Transverse colon (tissue), 4 donors: ENCODE data around the gene TNPO1. TPM values are rescaled to one million over a fixed set of nuclear protein-coding genes. Genes with fewer than 3 reads are reported as not detected.

Experiments used
- DNase-seq: peaks from one replicate; pipeline ENCODE4 v3.0.0-alpha.2; 2019
- H3K27ac ChIP-seq, 4 donors: fragments of 200-600 bp; sonication (generic); 2 replicates each; pipeline ENCODE4 v1.5.1; 2016 to 2018; ENCODE audit warnings: inconsistent platforms in 4 of 4
- H3K27me3 ChIP-seq: fragments of 200-600 bp; sonication (generic); 2 replicates; pipeline ENCODE4 v1.5.1; 2017; ENCODE audit warnings: inconsistent platforms
- H3K36me3 ChIP-seq, 4 donors: fragments of 200-600 bp; sonication (generic); 2 replicates each; pipeline ENCODE4 v1.5.1; 2017 to 2019; ENCODE audit warnings: inconsistent platforms in 4 of 4
- H3K4me1 ChIP-seq, 4 donors: fragments of 200-600 bp; sonication (generic); 2 replicates each; pipeline ENCODE4 v1.5.1; 2017 to 2020; ENCODE audit warnings: inconsistent platforms in 4 of 4
- H3K4me3 ChIP-seq, 4 donors: fragments of 200-600 bp; sonication (generic); 1 replicate in 1 of 4; 2 replicates in 3 of 4; pipeline versions ENCODE4 v1.5.1 to v1.6.1; 2017 to 2019; ENCODE audit warnings: inconsistent platforms in 4 of 4
- H3K9me3 ChIP-seq, 2 donors: fragments of 200-600 bp; sonication (generic); 2 replicates each; pipeline ENCODE4 v1.5.1; 2017 to 2019; ENCODE audit warnings: inconsistent platforms in 2 of 2
- EP300 ChIP-seq: sonication (generic); formaldehyde crosslinking; IDR thresholded peaks from one replicate; pipeline ENCODE4 v1.6.1; 2017; ENCODE audit warnings: antibody characterized with exemption, low read depth
- POLR2A ChIP-seq: fragments of 450-650 bp; IDR thresholded peaks from one replicate; pipeline ENCODE4 v1.6.1; 2016; ENCODE audit warnings: antibody characterized with exemption, mild to moderate bottlenecking, moderate library complexity
- POLR2AphosphoS5 ChIP-seq, 3 donors: sonication (generic); formaldehyde crosslinking; IDR thresholded peaks; one replicate each; pipeline ENCODE4 v1.6.1; 2016; ENCODE audit warnings: antibody characterized with exemption in 3 of 3
- WGBS, 2 donors: methylation state at CpG; one replicate each; pipeline ENCODE4 v1.1.5; 2018; ENCODE audit warnings: low coverage in 1 of 2; 5-methylcytosine and 5-hydroxymethylcytosine counted together
- in situ Hi-C, 4 donors: fragments of 200-750 bp; cut with MboI; loops; one replicate each; pipeline versions ENCODE4 v1.15.0 to v1.15.1; 2017; ENCODE audit warnings: low sequenced_read_pairs in 3 of 4, low pct_ligation_motif_present in 1 of 4, low pct_unique_long_range_greater_than_20kb in 1 of 4
- intact Hi-C: fragments of 100-400 bp; cut with DNase I; formaldehyde crosslinking; loops from one replicate; pipeline ENCODE4 v1.15.1; 2023; ENCODE audit warnings: low total_unique reads
- total RNA-seq, 4 donors: library from RNA; depleted of rRNA; stranded (reverse); fragments of >200 nt; gene quantifications; one replicate each; pipeline ENCODE4 v1.1.0, GENCODE V29; 2016
- TF ChIP-seq, protein P1 (sequence below), 5 experiments: fragments of 200-600 bp in 3 of 5; fragments of 450-650 bp in 2 of 5; sonication (generic) in 3 of 5; IDR thresholded peaks; 1 replicate in 2 of 5; 2 replicates in 3 of 5; pipeline ENCODE4 v1.5.1; 2016 to 2017; ENCODE audit warnings: antibody characterized with exemption in 5 of 5, inconsistent platforms in 3 of 5, mild to moderate bottlenecking in 2 of 5, moderate library complexity in 1 of 5

The TNPO1 gene
- total RNA-seq, 4 donors from 2014 or later = 30.3 to 391 (median 102) TPM

DNA sequence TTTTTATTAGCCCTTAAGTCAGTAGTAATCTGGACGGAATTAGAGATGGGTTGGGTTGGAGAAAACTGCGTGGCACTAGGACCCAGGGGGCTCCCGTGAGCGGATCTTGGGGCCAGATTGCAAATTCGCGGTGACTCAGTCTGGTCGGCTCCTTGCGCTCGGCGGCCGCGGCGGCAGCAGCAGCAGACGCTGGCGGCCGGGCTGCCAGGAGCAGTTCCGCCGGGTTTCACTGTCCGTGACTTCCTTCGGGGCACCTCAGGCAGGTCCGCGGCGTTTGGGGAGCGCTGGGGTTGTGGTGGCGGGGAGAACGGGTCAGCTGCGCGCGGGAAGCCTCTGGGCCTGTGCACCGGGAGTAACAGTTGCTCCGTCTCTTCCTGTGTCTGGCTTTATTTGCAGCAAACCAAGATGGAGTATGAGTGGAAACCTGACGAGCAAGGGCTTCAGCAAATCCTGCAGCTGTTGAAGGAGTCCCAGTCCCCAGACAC, 31.6 kb downstream of the TNPO1 start:
- Histone ChIP-seq H3K9me3 (no peaks in the 10 kb centered on the region), H3K27ac (peak overlapping the region; percentile 87 to 99 (median 94)), H3K36me3 (peaks cover 0 to under 1% (median 0%) of the 10 kb centered on the region in 4 donors), H3K4me3 (peak overlapping the region; percentile 68 to 91 (median 86)), H3K4me1 (peaks cover 9 to 56% (median 38%) of the 10 kb centered on the region in 4 donors), H3K27me3 (no peaks in the 10 kb centered on the region)
- TF ChIP-seq POLR2A = peak; percentile 95
- TF ChIP-seq, protein P1, sequence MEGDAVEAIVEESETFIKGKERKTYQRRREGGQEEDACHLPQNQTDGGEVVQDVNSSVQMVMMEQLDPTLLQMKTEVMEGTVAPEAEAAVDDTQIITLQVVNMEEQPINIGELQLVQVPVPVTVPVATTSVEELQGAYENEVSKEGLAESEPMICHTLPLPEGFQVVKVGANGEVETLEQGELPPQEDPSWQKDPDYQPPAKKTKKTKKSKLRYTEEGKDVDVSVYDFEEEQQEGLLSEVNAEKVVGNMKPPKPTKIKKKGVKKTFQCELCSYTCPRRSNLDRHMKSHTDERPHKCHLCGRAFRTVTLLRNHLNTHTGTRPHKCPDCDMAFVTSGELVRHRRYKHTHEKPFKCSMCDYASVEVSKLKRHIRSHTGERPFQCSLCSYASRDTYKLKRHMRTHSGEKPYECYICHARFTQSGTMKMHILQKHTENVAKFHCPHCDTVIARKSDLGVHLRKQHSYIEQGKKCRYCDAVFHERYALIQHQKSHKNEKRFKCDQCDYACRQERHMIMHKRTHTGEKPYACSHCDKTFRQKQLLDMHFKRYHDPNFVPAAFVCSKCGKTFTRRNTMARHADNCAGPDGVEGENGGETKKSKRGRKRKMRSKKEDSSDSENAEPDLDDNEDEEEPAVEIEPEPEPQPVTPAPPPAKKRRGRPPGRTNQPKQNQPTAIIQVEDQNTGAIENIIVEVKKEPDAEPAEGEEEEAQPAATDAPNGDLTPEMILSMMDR (IDR thresholded peaks at IDR 0.05) = peak in 2 of 5 experiments; percentile 34 to 39
- TF ChIP-seq EP300 = no peak
- TF ChIP-seq POLR2AphosphoS5 (IDR thresholded peaks at IDR 0.05) = peak; percentile 96 to 98 (median 98)
- DNase-seq = peak; percentile 93
- WGBS, 2 donors = 0% methylated on average over 32 of the region's 32 CpGs; no CpG with 5 or more reads in 1 of the 2 donors
- in situ Hi-C loops (loop anchor here in 1 of 4 donors (25.0 kb wide), 1 partner anchor 236 kb away; no protein-coding TSS in a partner anchor), intact Hi-C loops (no loop called here)

DNA sequence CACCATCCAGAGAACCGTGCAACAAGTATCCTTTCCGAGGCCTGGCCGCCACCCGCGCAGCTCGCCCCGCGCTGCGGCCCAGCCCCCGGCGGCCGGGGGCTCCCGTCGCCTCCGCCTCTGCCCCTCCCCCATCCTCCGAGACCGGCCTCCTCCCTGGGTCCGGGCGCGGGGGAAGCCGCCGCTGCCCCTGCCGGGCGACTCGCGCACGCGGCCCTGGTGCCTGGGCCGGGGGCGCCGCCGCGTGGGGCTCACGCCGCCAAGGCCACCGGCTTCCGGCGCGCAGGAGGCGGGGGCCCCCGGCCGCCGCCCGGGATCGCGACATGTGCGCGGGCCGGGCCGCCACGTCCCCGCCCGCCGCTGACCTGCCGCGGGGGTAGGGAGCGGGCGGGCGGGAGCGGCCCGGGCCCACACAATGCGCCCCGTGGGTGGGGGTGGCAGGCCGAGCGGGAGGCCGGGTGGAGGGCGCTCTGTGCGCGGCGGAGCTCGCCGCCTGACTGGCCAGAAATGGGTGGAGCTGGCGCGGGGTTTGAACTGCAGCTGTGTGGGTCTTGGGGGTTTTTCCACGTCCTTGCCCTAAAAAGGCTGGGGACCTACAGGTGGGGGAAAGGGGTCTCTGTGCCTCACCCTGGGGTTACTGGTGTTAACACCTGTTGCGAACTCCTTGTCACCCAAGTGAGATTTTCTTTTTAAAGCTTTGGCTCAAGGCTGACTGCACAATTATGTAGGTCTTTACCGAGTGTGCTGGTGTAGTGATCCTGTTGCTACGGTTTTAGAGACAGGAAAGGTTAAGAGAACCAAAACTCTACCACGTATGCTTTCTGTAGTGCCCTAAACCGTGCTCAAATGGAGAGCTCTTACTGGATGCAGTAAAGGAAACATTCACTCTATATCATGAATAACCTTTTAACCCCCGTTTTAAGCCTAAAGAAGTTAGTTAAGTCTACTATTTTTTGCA, 32.3 kb downstream of the TNPO1 start:
- H3K27ac ChIP-seq = peak overlapping the region; percentile 87 to 99 (median 94)
- H3K9me3 ChIP-seq = no peaks in the 10 kb centered on the region
- peaks cover 9 to 59% (median 41%) of the 10 kb centered on the region in 4 donors for H3K4me1 ChIP-seq
- peak; percentile 57 for DNase-seq
- H3K36me3 ChIP-seq = peaks cover 0 to 4% (median 0%) of the 10 kb centered on the region in 4 donors
- no peaks in the 10 kb centered on the region for H3K27me3 ChIP-seq
- H3K4me3 ChIP-seq = peak overlapping the region; percentile 68 to 91 (median 86)
- WGBS, 2 donors = 0 to 1% methylated on average over 4 to 51 of the region's 81 CpGs
- in situ Hi-C loops = loop anchor here in 1 of 4 donors (25.0 kb wide), 1 partner anchor 236 kb away; no protein-coding TSS in a partner anchor
- TF ChIP-seq EP300 (no peak), POLR2A (no peak), POLR2AphosphoS5 (IDR thresholded peaks at IDR 0.05) (no peak)
- TF ChIP-seq, protein P1 (IDR thresholded peaks at IDR 0.05) = no peak
- intact Hi-C loops = no loop called here

DNA sequence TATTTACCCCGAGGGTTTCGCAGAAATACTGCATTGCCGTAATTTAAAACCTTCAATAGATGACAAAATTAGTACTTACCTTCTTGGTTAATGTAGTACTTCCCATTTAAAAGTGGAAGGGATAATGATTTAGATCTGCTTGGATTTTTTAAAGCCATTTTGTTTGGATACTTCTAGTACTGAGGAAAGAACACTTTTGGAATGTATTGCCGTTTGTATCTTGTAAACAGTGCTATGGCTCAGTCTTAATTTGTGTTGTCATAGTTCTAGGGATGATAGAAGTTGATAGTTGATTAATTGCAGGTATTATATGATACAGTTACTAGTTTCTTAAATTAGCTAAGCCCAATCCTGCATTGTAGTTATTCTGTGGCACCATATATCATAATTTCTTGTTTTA, 33.1 kb downstream of the TNPO1 start:
- in situ Hi-C loops (loop anchor here in 1 of 4 donors (25.0 kb wide), 1 partner anchor 237 kb away; no protein-coding TSS in a partner anchor), intact Hi-C loops (no loop called here)
- Histone ChIP-seq H3K27me3 (no peaks in the 10 kb centered on the region), H3K9me3 (no peaks in the 10 kb centered on the region), H3K36me3 (peaks cover 0 to 4% (median 0%) of the 10 kb centered on the region in 4 donors), H3K27ac (peak overlapping the region; percentile 87 to 99 (median 94)), H3K4me3 (peak overlapping the region in 3 of 4 donors; percentile 68 to 88 (median 85)), H3K4me1 (peaks cover 10 to 59% (median 45%) of the 10 kb centered on the region in 4 donors)
- TF ChIP-seq POLR2AphosphoS5 (IDR thresholded peaks at IDR 0.05) = no peak
- WGBS, 2 donors = 9 to 30% methylated on average over 4 of the region's 4 CpGs
- DNase-seq = no peak

DNA sequence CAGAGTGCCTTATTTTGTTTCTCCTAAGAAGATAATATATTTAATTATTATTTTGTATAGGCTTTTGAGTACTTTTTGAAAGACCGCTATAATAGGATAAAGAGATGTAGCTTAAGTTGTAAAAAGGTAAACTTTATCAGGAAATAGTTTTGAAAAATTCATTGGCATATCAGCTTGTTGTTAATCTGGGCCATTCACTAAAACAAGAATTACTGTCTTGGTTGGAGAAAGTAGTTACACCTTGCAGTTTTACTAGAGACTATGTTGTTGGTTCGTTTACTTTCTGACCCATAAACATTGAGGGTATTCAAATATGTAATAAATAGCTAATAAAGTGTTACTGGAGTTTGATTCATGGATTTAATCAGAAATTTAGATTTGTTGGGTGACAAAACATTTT, 33.7 kb downstream of the TNPO1 start:
- 35 to 43% methylated on average over 2 of the region's 2 CpGs for WGBS, 2 donors
- H3K4me3 ChIP-seq = peak overlapping the region in 2 of 4 donors; percentile 68 to 85
- intact Hi-C loops (no loop called here), in situ Hi-C loops (no loop called here)
- peaks cover 0 to 4% (median 0%) of the 10 kb centered on the region in 4 donors for H3K36me3 ChIP-seq
- no peaks in the 10 kb centered on the region for H3K27me3 ChIP-seq
- DNase-seq = no peak
- TF ChIP-seq POLR2AphosphoS5 (IDR thresholded peaks at IDR 0.05) (no peak), POLR2A (no peak), EP300 (no peak)
- TF ChIP-seq, protein P1 (IDR thresholded peaks at IDR 0.05) = no peak
- H3K27ac ChIP-seq = peak overlapping the region in 3 of 4 donors; percentile 92 to 99 (median 95)
- peaks cover 12 to 59% (median 47%) of the 10 kb centered on the region in 4 donors for H3K4me1 ChIP-seq
- no peaks in the 10 kb centered on the region for H3K9me3 ChIP-seq
